T1000 (cell line): ENCODE measurements around the gene SPCS2.

Experiments used
- DNase-seq: peaks from one replicate; lab custom pipeline; 2025; ENCODE audit warnings: mixed read lengths; lab: John Stamatoyannopoulos, UW

The SPCS2 gene

GRCh38 chr11:74948898-74949752 is at the start of gene SPCS2, which contains the start of gene XRRA1:
TSS of gene SPCS2 (plus strand) at chr11:74949266. CDS start at chr11:74949286, 20 bp downstream.
TSS of gene XRRA1 (minus strand) at chr11:74949091. CDS start at chr11:74940878, 8,213 bp downstream.
- DNase-seq = peak; percentile 98

DNA sequence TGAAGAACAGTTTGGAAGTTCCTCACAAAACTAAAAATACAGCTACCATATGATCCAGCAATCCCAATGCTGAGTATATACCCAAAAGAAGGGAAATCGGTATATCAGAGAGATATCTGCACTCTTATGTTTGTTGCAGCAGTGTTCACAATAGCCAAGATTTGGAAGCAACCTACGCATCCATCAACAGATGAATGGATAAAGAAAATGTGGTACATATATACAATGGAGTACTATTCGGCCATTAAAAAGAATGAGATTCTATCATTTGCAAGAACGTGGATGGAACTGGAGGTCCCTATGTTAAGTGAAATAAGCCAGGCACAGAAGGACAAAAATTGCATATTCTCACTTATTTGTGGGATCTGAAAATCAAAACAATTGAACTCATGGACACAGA is 46.7 kb upstream of the SPCS2 start:
- no peak for DNase-seq

DNA sequence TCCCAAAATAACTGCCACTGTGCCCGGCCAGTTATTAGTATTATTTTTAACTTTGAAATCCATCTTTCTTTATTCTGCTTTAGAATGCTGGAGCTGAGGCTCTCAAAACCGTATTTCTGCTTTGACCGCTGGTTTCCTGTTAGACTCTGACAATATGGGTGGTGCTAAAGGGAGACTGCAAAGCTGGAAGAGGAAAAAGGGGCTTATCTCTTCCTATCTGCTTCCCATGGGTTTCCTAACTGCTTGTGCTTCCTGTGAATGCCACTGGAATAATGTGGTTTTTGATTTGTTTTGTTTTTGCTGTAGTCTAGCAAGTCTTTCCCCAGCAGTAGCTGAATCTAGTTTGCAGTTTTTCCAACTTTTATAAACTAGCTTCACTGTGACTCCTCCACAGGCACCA is 43.7 kb upstream of the SPCS2 start:
- no peak for DNase-seq

GRCh38 chr11:74909385-74909784 is 39.7 kb upstream of the SPCS2 start:
- DNase-seq = no peak

- DNase-seq = no peak
Measured at GRCh38 chr11:74909812-74910211, 39.3 kb upstream of the SPCS2 start.

- no peak for DNase-seq
Measured at GRCh38 chr11:74923125-74923524, 25.9 kb upstream of the SPCS2 start.

DNA sequence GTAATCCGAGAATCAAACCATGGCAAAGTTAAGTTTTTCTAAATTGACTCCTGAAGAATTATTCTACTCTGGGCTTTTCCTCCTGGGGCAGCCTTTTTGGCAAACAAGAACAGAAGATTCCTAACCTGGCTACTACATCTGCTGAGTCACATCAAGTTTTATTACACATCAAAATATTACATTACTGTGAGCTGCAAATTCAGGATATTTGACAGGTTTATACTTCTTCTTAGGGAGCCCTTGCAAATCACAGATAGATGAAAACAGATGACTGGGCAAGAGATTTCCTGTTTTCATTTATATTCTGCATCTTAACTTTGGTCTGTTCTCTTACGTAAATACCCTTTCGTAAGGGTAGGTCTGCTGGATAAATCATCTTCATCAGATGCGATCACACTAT is 23.8 kb upstream of the SPCS2 start:
- DNase-seq = no peak

GRCh38 chr11:74926304-74927030 is 22.6 kb upstream of the SPCS2 start:
- DNase-seq = no peak

GRCh38 chr11:74927496-74927895 is 21.6 kb upstream of the SPCS2 start:
- no peak for DNase-seq

DNA sequence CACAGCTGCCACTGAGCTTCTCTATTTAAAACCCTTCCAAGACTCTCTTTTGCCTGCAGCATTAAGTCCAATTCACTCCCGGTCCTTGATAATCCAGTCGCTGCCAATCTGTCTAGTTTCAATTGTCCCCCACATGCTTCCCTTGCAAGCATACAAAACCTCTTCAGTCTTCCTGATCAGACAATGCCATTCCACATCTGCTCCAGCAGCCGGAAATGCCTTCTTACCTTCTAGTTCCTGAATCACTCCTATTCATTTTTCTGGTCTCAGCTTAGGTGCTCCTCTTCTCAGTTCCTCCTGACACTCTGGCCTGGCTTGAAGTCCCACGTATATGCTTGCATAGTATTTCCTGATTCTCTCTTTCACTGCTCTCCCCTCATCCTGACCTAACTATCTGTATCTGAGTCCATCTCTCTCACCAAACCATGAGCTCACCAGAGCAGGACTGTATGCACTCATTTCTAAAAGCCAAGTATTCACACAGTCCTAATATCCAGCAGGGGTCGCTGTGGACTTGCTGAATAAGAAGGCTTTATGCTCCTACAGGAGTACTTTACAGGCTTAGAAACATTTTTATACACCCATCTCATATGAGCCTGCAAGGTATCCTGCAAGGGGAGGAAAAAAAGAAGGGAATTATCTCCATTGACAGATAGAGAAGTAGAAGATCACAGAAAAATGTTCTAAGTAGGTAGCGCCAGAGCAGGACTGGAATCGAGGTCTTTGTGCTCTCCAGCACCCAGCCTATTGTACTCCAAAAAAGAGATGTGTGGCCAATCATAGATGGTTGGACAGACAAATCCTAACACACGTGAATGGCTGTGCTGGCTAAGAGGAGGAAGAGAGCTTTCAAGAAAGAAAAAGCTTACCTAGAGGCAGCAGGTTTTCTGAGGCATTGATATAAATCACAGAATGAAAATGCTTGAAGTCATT is 19.4 kb upstream of the SPCS2 start:
- DNase-seq = peak; percentile 43

DNA sequence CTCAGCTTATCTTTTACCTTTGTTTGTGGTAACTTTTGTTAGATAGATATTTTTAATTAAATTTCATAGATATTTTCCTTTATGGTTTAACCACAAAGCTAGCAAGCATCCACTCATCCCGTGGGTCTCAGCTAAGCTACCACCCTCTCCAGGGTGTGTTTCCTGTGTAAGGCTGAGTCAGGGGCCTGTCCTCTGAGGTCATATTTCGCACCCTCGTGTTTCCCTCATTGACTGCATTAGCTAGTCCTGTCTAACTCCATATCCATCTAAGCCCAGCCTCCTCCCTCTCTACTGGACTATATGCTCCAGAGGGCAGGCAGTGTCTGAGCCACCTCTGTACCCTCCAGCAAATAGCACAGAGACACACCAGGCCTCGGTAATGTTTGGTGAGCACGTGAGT is 16.9 kb upstream of the SPCS2 start:
- DNase-seq = no peak

DNA sequence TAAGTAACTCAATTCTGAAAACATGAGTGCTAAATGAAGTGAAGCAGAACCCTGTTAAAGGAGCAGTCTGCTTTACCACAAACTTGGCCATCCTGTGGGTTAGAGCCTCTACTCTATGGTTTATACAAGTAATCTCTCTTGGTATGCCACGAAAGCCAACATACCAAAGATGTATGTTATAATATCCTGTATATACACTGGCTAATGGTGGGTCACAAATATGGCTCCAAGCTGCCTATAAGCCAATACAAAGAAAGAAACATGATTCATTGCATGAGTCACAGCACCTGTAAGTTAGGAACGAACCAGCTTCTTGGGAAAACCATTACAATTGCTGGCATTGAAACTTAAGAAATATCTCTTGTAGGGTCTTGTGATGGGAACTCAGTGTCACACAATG is 16.3 kb upstream of the SPCS2 start:
- no peak for DNase-seq

DNA sequence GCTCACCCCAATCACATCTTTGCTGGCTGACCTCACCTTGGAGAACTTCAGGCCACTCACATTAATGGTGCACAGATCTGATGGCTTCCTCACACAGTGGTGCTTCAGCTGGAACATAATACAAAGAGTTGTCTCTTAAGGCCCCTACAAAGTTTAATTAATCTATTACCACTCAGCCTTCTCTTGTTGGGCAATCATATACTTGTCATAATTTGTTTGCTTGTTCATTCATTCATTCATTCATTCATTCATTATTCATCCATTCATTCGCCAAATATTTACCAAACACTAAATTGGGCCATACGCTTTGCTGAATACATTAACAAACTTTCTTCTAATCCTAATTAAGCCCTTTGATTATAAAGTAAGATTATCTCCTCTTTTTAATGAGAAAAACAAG is 15.3 kb upstream of the SPCS2 start:
- DNase-seq = no peak

DNA sequence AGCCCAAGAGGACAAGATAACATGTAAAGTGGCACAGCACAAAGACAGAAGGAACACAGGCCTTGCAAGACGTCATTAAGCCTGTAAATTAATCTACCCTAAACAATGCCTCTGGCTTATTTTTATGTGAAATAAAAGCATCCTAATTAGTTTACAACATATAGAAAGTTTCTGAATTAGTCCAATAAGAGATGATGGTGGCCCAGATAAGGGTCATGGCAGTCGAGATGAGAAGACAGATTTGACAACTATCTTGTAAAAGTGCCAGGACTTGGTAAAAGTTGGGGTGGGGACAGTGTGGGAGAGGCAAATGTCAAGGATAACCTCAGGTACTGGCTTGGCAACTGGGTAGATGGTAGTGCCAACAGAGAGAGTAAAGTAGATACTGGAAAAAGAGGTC is 13.8 kb upstream of the SPCS2 start:
- DNase-seq = no peak

DNA sequence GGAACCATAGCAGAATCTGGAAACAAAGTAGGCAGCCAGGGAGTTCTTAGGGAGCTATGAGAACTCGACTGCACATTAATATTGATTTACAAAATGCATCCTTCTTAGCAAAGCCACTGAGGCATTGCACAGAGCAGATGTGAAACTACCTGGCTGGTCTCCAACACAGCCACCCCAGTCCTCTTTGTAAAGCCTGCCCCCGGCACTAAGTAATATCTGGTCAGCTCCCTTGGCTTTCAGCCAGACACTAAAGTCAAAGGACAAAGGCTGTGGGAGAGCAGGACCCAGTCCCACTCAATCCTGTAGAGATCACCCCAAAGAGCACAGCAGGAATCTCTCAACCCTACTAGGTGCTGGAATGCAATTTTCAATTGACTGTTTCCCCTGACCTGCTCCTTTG is 13.0 kb upstream of the SPCS2 start:
- no peak for DNase-seq

- DNase-seq = no peak
Measured at GRCh38 chr11:74936976-74937375, 12.1 kb upstream of the SPCS2 start.

DNA sequence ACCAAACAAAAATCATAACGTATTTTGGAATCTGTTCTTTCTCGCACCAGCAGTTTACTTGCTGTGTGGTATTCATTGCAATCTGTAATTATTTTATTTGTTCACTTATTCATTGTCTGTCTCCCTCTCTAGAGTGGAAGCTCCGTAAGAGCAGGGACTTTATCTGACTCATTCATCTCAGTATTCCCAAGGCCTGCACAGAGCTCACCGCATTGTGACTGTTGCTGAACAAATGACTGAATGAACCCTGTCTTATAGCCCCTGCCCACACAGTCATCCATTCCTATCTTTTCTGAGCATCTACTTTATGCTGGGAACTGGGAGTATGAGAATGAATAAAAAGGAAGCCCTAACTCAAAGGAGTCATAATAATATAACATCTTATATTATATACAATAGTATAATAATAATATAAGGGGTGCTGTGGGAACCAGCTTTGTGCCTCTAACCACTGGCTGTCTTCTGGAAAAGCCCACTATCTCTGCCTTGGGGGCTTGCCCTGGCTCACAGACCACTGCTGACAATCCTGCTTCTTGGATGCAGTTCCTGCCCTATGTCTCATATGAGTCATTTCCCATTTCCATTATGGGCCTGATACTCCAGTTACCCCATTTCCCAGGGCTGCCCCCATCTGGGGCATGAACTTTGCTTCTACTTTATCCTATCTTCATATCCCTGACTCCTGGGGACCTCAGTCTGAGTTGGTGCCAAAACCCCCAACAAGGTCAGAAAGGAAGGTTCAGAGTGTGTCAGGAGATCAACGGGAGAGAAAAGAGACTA is 11.2 kb upstream of the SPCS2 start:
- DNase-seq = no peak

DNA sequence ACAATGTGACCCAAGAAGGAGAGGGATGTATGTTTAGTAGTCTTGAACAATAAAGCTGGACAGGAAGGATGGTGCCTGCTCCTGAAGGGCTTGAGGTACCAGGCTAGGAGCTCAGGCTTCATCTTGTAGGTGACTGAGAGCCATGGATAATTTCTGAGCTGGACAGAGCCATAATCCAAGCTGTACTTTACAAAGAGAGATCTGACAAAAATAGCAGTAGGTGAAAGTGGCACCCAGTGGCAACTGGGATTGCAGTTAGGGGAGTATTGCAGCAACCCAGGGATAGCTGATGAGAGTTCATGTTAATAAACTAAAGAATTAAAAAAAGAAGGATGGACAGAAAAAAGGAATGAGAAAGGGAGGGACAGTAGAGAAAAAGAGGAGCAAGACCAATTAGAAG is 7.6 kb upstream of the SPCS2 start:
- DNase-seq = no peak

GRCh38 chr11:74942073-74942759 is 6.8 kb upstream of the SPCS2 start:
- no peak for DNase-seq

GRCh38 chr11:74948546-74948897 is 544 bp upstream of the SPCS2 start:
- no peak for DNase-seq

DNA sequence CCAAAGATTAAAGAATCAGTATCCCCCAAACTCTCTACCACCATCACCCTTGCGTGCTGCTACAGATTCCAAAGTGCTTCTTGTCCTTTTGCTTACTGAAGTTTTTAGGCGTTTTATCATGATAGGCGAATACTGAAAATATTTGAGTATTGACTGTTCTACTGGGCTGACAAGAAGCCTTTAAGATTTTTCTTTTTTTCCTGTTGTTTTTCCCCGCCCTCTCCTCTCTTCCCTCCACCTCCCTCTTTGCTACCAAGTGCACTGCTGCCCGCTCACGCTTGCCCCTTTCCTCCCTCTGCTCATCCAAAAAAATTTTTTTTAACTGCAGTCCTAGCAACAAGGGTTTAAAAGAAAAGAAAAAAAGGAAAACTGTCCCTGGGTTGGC is 679 bp downstream of the SPCS2 start:
- DNase-seq = no peak
